ENCODE measurements around the gene PEX5L.
A peak's percentile ranks its signal among the peaks of the same experiment; 100 is the strongest.

Gene PEX5L

GRCh38 chr3:179956416-179956830, 80.3 kb downstream of the PEX5L start:
- no peak for DNase-seq (ENCODE audit: low read depth in 2 of 2)

DNA sequence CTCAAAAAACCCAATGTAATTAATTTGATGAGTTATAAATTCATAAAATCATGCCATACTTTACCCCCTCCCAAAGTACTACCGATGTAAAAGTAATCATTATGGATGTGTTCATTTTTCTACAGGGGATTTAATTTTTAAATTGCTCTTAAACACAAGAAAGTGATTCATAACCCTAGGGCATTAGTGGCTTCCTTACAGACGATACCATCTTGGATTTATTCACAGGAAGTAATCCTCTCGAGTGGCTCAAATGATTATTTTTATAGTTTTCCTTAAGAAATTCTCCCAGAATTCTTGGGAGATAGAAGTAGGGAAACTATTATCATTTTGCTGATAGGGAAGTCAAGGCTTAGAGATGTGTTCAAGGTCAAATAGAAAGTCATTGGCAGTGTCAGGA, 80.9 kb downstream of the PEX5L start:
- DNase-seq (ENCODE audit: low read depth in 2 of 2), result no peak

DNA sequence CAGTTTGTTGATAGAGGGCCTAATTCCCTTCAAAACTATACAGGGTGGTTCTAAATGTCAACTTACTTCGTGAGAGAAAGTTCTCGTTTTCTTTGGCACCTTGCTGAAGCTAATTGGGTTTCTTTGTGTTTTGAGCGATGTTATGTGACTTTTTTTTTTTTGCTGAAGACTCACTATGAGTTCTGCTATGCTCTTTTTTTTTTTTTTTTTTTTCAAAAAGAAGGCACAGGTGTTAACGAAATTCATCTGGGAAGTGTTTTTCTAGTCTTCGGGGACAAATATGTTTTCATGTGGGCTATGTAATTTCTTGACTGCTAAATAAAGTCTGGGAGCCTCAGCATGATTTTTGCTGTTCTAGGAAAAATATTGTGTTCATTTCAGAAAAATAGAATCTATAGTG, 81.5 kb downstream of the PEX5L start:
- no peak for DNase-seq (ENCODE audit: low read depth in 2 of 2)

DNA sequence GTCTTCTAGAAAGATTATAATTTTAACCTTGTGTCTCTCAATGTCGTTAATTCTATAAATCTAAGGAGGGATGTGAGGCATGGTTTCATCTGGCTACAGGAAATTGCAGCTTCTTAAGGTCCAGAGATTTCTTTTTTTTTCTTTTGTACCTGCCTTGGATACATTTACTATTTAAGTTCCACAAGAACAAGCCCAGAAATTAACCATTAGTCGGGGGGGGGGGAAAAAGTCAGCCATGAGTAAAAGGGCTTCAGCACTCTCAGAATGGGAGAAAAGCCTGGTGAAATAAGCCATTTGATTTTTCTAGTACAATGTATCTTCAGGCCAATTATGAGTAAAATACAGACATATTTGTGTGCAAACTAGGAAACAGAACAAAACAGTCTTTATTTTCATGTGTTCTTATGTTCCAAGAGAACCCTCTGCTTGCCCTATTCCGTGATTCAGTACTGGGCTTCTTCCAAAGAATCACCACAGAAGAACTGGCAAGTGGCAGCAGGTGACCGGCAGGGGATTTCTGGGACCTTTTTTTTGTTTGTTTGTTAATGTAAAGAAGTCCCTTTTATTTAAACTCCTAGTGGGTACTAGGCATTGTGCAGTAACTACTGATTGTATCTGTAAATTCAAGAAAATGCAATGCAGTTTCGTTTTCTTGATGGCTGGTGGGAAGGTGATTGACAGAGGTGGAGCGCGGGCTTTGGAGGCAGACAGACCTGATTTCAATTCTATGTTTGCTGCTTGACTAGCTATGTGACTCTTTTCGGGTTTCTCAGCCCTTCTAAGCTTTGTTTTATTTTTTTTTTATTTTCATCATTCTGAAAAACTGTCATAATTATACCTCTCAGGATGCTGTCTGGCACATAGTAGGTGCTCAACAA, 82.5 kb downstream of the PEX5L start:
- DNase-seq (ENCODE audit: low read depth in 2 of 2), result no peak

GRCh38 chr3:179950840-179951239, 85.9 kb downstream of the PEX5L start:
- DNase-seq (ENCODE audit: low read depth in 2 of 2), result no peak

- DNase-seq (ENCODE audit: low read depth in 2 of 2), result no peak
Measured at GRCh38 chr3:179949869-179950268, 86.9 kb downstream of the PEX5L start.

DNA sequence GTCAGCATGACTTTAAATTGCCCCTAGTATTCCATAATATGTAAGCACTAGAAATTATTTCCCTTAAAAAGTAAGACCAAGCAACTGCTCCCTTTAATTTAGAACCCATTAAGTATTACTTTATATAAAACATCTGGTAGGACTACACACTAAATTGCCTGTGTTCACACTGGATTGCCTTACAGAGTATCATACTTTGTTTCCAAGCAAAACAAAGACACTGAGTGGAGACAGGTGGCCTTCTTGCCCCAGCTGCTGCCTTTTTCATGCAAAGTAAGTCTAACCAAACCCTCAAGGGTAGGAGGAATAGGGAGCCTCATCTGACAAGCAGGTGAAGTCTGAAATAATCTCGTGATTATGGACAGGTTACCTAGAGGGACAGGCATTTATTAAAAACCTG, 87.3 kb downstream of the PEX5L start:
- no peak for DNase-seq (ENCODE audit: low read depth in 2 of 2)

DNA sequence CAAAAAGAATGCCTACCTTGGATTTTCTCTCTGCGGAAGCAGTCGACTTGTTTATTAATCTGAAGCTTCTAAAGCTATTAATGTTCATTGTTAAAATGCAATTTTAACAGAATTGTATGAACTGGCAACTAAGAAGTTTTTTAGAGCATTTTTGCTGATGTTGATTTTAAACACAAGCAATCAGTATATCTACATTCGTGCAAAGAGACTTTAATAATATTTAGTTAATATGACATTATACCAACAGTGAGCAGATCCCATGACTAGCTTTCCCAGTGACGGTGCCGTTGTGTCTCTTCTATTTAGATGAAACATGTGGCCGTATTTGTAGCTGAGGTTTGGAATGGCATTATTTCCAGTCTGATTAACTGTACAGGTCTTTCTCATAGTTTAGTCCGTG, 88.0 kb downstream of the PEX5L start:
- no peak for DNase-seq (ENCODE audit: low read depth in 2 of 2)

DNA sequence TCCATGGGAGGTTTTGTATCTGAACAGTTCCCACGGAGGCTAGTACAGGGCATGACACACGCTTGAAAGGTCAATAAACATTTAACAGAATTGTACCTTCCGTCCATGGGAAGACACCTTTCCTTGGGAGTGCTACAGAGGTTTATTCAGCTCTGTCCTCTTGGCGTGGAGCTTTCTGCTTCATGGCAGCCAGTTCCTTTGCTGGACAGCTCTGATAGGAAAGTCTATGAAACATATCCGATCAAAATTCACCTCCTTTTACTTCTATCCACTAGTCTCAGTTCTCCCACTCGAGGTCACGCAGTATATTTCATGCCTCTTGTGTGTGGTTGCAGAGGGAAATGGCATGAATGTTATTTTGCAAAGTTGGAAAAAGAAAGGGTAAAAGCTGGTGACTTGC, 91.2 kb downstream of the PEX5L start:
- no peak for DNase-seq (ENCODE audit: low read depth in 2 of 2)

DNA sequence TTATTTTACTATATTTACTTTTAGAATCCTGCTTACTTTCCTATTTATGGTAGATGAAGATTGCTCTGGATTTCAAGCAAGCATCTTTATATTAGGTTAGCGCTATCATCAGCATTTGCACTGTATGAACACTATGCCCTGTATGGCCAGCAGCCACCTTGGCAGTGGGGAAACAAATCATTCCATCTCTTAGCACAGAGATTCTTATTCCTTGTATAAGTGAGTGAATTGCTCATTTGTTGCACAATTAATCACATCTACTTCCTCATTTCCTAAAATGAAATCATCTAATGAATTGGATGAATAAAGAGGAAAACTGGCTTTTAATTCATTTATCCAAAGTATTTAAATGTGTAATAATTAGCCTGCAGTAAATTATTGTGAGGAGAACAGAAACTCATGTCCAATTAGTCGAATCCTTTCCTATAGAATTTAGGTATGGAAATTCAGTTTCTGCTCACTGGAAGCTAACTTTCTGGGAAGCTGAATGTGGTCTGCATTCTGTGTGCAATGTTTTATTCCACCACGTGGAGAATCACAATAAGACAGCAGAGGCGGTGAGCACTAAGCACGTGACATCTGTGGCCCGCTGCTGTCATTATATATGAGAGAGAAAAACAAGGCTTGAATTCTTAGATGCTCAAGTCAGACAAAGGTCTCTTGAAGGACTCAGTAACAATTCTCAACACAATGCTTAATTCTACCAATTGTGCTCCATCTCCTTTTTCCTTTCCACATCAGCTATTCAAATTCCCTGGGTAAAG, 93.4 kb downstream of the PEX5L start:
- DNase-seq (ENCODE audit: low read depth in 2 of 2), result no peak

GRCh38 chr3:179942553-179943075, 94.1 kb downstream of the PEX5L start:
- no peak for DNase-seq (ENCODE audit: low read depth in 2 of 2)

- no peak for DNase-seq (ENCODE audit: low read depth in 2 of 2)
Measured at GRCh38 chr3:179935710-179936109, 101.0 kb downstream of the PEX5L start.

DNA sequence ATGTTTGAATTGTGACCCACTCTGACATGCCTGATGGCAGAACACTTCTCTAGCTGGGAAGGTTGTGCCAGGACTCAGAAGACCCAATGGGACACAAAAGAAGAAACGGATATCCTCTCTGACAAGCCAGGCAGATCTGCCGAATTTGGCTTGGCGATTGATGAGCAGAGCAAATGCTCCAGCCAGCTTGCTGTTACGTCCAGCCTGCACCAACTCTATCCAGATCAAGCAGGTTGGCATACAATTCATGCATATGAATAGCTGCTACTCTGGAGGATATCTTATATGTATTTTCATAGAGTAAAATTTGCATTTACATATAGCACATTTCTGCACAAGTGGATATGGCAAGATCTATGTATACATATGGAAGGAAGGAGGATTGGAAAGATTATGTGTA, 102.8 kb downstream of the PEX5L start:
- no peak for DNase-seq (ENCODE audit: low read depth in 2 of 2)

- DNase-seq (ENCODE audit: low read depth in 2 of 2), result no peak
Measured at GRCh38 chr3:179933080-179933479, 103.7 kb downstream of the PEX5L start.

GRCh38 chr3:179932674-179933073, 104.1 kb downstream of the PEX5L start:
- DNase-seq (ENCODE audit: low read depth in 2 of 2), result no peak

DNA sequence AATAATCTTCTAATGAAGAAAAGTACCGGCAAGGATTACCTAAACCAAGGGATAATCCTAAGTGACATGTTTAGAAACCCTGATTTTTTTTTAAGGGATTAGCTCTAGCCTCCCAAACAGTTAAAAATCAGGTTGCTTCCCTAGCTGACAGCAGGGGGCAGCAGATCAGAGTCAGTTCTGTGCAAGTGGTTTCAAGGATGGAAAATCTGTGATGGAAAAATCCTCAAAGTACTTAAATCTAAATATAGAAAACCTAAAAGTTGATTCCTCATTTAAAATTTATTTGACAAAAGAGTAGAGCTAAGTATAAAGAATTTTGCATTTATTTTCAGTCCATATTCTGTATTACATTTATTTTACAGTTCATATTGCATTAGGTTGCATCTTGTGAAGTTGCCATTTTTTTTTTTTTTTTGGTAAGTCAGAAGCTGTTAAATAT, 107.6 kb downstream of the PEX5L start:
- DNase-seq (ENCODE audit: low read depth in 2 of 2), result peak in 1 of 2 experiments; percentile 36

- no peak for DNase-seq (ENCODE audit: low read depth in 2 of 2)
Measured at GRCh38 chr3:179927191-179927590, 109.5 kb downstream of the PEX5L start.

GRCh38 chr3:179921951-179922350, 114.8 kb downstream of the PEX5L start:
- DNase-seq (ENCODE audit: low read depth in 2 of 2), result no peak

GRCh38 chr3:179921500-179921899, 115.2 kb downstream of the PEX5L start:
- no peak for DNase-seq (ENCODE audit: low read depth in 2 of 2)

DNA sequence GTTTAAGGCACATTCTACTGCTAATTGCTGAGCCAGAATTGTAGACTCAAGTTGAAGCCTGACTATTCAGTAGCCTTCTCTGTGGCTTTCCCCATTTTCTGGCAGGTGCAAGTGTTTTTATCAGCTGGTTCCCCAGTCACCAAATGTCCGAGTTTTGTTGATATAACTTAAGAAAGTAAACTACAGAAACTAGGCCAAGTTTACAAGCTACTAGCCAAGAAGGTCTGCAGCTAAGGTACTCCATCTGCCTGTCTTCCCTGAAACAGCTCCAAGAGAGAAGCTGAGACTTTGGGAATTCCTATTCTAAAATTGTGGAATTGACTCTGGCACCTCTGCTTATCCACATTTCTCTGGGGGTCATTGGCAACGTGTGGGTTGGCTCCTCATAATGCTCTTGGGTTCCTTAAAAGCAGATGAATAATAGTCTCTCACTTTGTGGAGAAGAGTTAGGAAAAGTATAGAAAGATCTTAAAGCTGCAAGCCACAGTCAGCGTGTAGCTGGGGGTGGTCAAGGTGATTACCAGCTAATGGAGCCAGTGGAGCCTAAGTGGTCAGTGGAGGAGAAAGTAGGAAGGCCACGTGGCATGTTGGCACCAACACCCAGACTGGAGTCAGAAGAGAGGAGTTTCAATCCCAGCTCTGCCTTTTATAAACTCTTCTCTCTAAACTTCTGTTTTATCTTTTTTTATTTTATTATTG, 128.8 kb downstream of the PEX5L start:
- no peak for DNase-seq (ENCODE audit: low read depth in 2 of 2)

DNA sequence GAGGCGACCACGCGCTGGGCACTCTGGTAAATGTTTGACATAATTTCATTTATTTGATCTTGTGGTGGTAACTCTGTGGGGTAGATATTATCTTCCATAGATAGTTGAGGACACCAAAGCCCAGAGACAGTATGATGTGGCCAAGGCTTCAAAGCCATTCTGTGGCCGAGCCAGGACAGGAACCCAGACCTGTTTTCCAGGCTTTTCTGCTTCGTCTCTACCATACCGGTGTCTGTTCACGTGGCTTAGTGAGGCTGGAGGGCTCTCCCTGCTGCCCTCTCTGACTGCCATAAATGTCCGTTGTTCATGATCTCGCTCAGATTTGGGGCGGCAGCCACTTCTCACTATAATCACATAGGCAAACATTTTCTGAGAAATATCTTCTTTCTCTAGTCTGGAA, 134.7 kb downstream of the PEX5L start:
- no peak for DNase-seq (ENCODE audit: low read depth in 2 of 2)

- DNase-seq (ENCODE audit: low read depth in 2 of 2), result peak in 1 of 2 experiments; percentile 3
Measured at GRCh38 chr3:179898024-179898423, 138.7 kb downstream of the PEX5L start.
